Measurements from ENCODE around the gene ACTR3C. TPM values are rescaled to one million over a fixed set of nuclear protein-coding genes. Genes with fewer than 3 reads are reported as not detected.
"Not testable (repeated sequence)": the region's sequence is repeated elsewhere in the genome, so short reads cannot be mapped to it uniquely, and the experiment has no call there.

The ACTR3C gene
- total RNA-seq, 1 donor from 2014 or later, result 11.7 TPM

GRCh38 chr7:150285849-150286754 is 37.2 kb downstream of the ACTR3C start:
- H3K4me3 Mint-ChIP-seq; H3K4me1 Mint-ChIP-seq; H3K9me3 Mint-ChIP-seq; H3K36me3 Mint-ChIP-seq (ENCODE audit: low read depth); H3K27ac Mint-ChIP-seq; H3K27me3 Mint-ChIP-seq: not testable (repeated sequence)
- intact Hi-C loops (cut with micrococcal nuclease), result loop anchor here (2.0 to 10.0 kb wide), 3 partner anchors 36 to 469 kb away; partner anchors contain the start of genes ACTR3C and LRRC61
- DNase-seq, result peak; percentile 80

- intact Hi-C loops (cut with micrococcal nuclease), result loop anchor here (10.0 kb wide), 1 partner anchor 471 kb away; no protein-coding TSS in a partner anchor
Measured at GRCh38 chr7:150283608-150284007, 39.7 kb downstream of the ACTR3C start.

GRCh38 chr7:150283111-150283510 is 40.2 kb downstream of the ACTR3C start:
- not testable (repeated sequence) for H3K27ac Mint-ChIP-seq; H3K9me3 Mint-ChIP-seq; H3K27me3 Mint-ChIP-seq; H3K4me3 Mint-ChIP-seq; DNase-seq; H3K4me1 Mint-ChIP-seq; H3K36me3 Mint-ChIP-seq (ENCODE audit: low read depth)
- intact Hi-C loops (cut with micrococcal nuclease), result loop anchor here (10.0 kb wide), 1 partner anchor 472 kb away; no protein-coding TSS in a partner anchor

More at GRCh38 chr7:150283608-150284007, 39.7 kb downstream of the ACTR3C start:
- not testable (repeated sequence) for H3K27ac Mint-ChIP-seq; H3K36me3 Mint-ChIP-seq (ENCODE audit: low read depth); DNase-seq; H3K4me1 Mint-ChIP-seq; H3K27me3 Mint-ChIP-seq; H3K4me3 Mint-ChIP-seq; H3K9me3 Mint-ChIP-seq

GRCh38 chr7:150281681-150282403 is 41.5 kb downstream of the ACTR3C start:
- not testable (repeated sequence) for H3K27ac Mint-ChIP-seq, H3K27me3 Mint-ChIP-seq
- intact Hi-C loops (cut with micrococcal nuclease), result loop anchor here (10.0 kb wide), 1 partner anchor 473 kb away; no protein-coding TSS in a partner anchor

GRCh38 chr7:150278383-150278782 is 45.0 kb downstream of the ACTR3C start:
- H3K36me3 Mint-ChIP-seq (ENCODE audit: low read depth); intact Hi-C loops (cut with micrococcal nuclease); H3K27me3 Mint-ChIP-seq; H3K4me1 Mint-ChIP-seq; DNase-seq; H3K9me3 Mint-ChIP-seq; H3K27ac Mint-ChIP-seq; H3K4me3 Mint-ChIP-seq: not testable (repeated sequence)

More at GRCh38 chr7:150281681-150282403, 41.5 kb downstream of the ACTR3C start:
- not testable (repeated sequence) for H3K4me3 Mint-ChIP-seq; H3K4me1 Mint-ChIP-seq; DNase-seq; H3K9me3 Mint-ChIP-seq; H3K36me3 Mint-ChIP-seq (ENCODE audit: low read depth)

- peak; percentile 80 for DNase-seq
- not testable (repeated sequence) for H3K9me3 Mint-ChIP-seq; H3K27ac Mint-ChIP-seq; H3K4me3 Mint-ChIP-seq; H3K27me3 Mint-ChIP-seq; H3K36me3 Mint-ChIP-seq (ENCODE audit: low read depth)
- intact Hi-C loops (cut with micrococcal nuclease), result loop anchor here (2.0 kb wide), 1 partner anchor 393 kb away; no protein-coding TSS in a partner anchor
- peaks cover 12% of the 10 kb centered on the region for H3K4me1 Mint-ChIP-seq
Measured at GRCh38 chr7:150276132-150276695, 47.1 kb downstream of the ACTR3C start.

- peaks cover 12% of the 10 kb centered on the region for H3K4me1 Mint-ChIP-seq
- H3K9me3 Mint-ChIP-seq; H3K4me3 Mint-ChIP-seq; DNase-seq; H3K36me3 Mint-ChIP-seq (ENCODE audit: low read depth); intact Hi-C loops (cut with micrococcal nuclease); H3K27ac Mint-ChIP-seq; H3K27me3 Mint-ChIP-seq: not testable (repeated sequence)
Measured at GRCh38 chr7:150271898-150272297, 51.4 kb downstream of the ACTR3C start.

- H3K36me3 Mint-ChIP-seq (ENCODE audit: low read depth); H3K27me3 Mint-ChIP-seq; H3K9me3 Mint-ChIP-seq; H3K4me3 Mint-ChIP-seq; DNase-seq; intact Hi-C loops (cut with micrococcal nuclease); H3K27ac Mint-ChIP-seq: not testable (repeated sequence)
- H3K4me1 Mint-ChIP-seq, result peaks cover 10% of the 10 kb centered on the region
Measured at GRCh38 chr7:150270101-150270824, 53.1 kb downstream of the ACTR3C start.

- intact Hi-C loops (cut with micrococcal nuclease); H3K9me3 Mint-ChIP-seq; H3K4me1 Mint-ChIP-seq; H3K27ac Mint-ChIP-seq; H3K4me3 Mint-ChIP-seq; H3K36me3 Mint-ChIP-seq (ENCODE audit: low read depth); H3K27me3 Mint-ChIP-seq; DNase-seq: not testable (repeated sequence)
Measured at GRCh38 chr7:150268798-150269197, 54.5 kb downstream of the ACTR3C start.

- H3K4me3 Mint-ChIP-seq; H3K4me1 Mint-ChIP-seq; H3K27me3 Mint-ChIP-seq; H3K36me3 Mint-ChIP-seq (ENCODE audit: low read depth); DNase-seq; intact Hi-C loops (cut with micrococcal nuclease); H3K9me3 Mint-ChIP-seq; H3K27ac Mint-ChIP-seq: not testable (repeated sequence)
Measured at GRCh38 chr7:150268287-150268686, 55.1 kb downstream of the ACTR3C start.

GRCh38 chr7:150266953-150267665 is 56.2 kb downstream of the ACTR3C start:
- H3K9me3 Mint-ChIP-seq; H3K27me3 Mint-ChIP-seq; intact Hi-C loops (cut with micrococcal nuclease); H3K36me3 Mint-ChIP-seq (ENCODE audit: low read depth); H3K4me1 Mint-ChIP-seq; H3K27ac Mint-ChIP-seq; DNase-seq; H3K4me3 Mint-ChIP-seq: not testable (repeated sequence)

GRCh38 chr7:150262656-150263055 is 60.7 kb downstream of the ACTR3C start:
- DNase-seq; H3K27ac Mint-ChIP-seq; H3K4me1 Mint-ChIP-seq; H3K4me3 Mint-ChIP-seq; H3K36me3 Mint-ChIP-seq (ENCODE audit: low read depth); intact Hi-C loops (cut with micrococcal nuclease); H3K27me3 Mint-ChIP-seq; H3K9me3 Mint-ChIP-seq: not testable (repeated sequence)

- H3K9me3 Mint-ChIP-seq; H3K4me1 Mint-ChIP-seq; H3K27me3 Mint-ChIP-seq; H3K4me3 Mint-ChIP-seq; H3K36me3 Mint-ChIP-seq (ENCODE audit: low read depth); DNase-seq; H3K27ac Mint-ChIP-seq; intact Hi-C loops (cut with micrococcal nuclease): not testable (repeated sequence)
Measured at GRCh38 chr7:150247745-150248144, 75.6 kb downstream of the ACTR3C start.
